ENCODE results near the gene MYCBPAP.

Gene MYCBPAP

GRCh38 chr17:50520483-50520882, 12.2 kb downstream of the MYCBPAP start:
- no peak for DNase-seq

GRCh38 chr17:50521514-50521913, 13.3 kb downstream of the MYCBPAP start:
- no peak for DNase-seq

GRCh38 chr17:50522766-50523165, 14.5 kb downstream of the MYCBPAP start:
- no peak for DNase-seq

- DNase-seq, result no peak
Observed at GRCh38 chr17:50523208-50523607, 15.0 kb downstream of the MYCBPAP start.

GRCh38 chr17:50524838-50525237, 16.6 kb downstream of the MYCBPAP start:
- no peak for DNase-seq

GRCh38 chr17:50527155-50527762, 19.0 kb downstream of the MYCBPAP start:
- no peak for DNase-seq

- no peak for DNase-seq
Observed at GRCh38 chr17:50527949-50528474, 19.8 kb downstream of the MYCBPAP start.

GRCh38 chr17:50529849-50530248, 21.6 kb downstream of the MYCBPAP start:
- DNase-seq, result no peak

GRCh38 chr17:50531428-50532025, 23.3 kb downstream of the MYCBPAP start:
- no peak for DNase-seq

- no peak for DNase-seq
Observed at GRCh38 chr17:50532452-50533024, 24.3 kb downstream of the MYCBPAP start, which contains the start of gene EPN3. EPN3 (plus strand) TSS chr17:50532735; CDS start chr17:50536557, 3,822 bp downstream.

GRCh38 chr17:50533185-50533584, 24.9 kb downstream of the MYCBPAP start:
- no peak for DNase-seq

- no peak for DNase-seq
Observed at GRCh38 chr17:50533720-50534148, 25.5 kb downstream of the MYCBPAP start.

GRCh38 chr17:50534222-50534978, 26.2 kb downstream of the MYCBPAP start:
- DNase-seq, result no peak

GRCh38 chr17:50534979-50535326, 26.7 kb downstream of the MYCBPAP start:
- no peak for DNase-seq

- DNase-seq, result no peak
Observed at GRCh38 chr17:50535407-50535806, 27.2 kb downstream of the MYCBPAP start.

GRCh38 chr17:50536683-50537646, 28.7 kb downstream of the MYCBPAP start:
- DNase-seq, result no peak

GRCh38 chr17:50537721-50538548, 29.7 kb downstream of the MYCBPAP start:
- DNase-seq, result no peak

GRCh38 chr17:50538549-50539410, 30.5 kb downstream of the MYCBPAP start:
- no peak for DNase-seq

- no peak for DNase-seq
Observed at GRCh38 chr17:50539762-50540559, 31.7 kb downstream of the MYCBPAP start.

All from NCI-H1048 (cell line).